GM21381 (cell line): ENCODE measurements around the gene GATA6.

ENCODE experiments used
- ATAC-seq: cut with Tn5 transposase; IDR thresholded peaks from one replicate; pipeline ENCODE4 v1.9.1; 2021; ENCODE audit warnings: mild to moderate bottlenecking, moderate library complexity; ENCODE audit not compliant: unreplicated experiment

GATA6 gene

GRCh38 chr18:22233266-22233665 lies 63.9 kb downstream of the GATA6 start:
- ATAC-seq, result no peak

GRCh38 chr18:22238036-22238435 lies 68.6 kb downstream of the GATA6 start:
- ATAC-seq, result no peak

GRCh38 chr18:22238681-22239080 lies 69.3 kb downstream of the GATA6 start:
- ATAC-seq, result no peak

- ATAC-seq, result no peak
Measured at GRCh38 chr18:22241921-22242361, 72.6 kb downstream of the GATA6 start.

GRCh38 chr18:22243513-22243912 lies 74.1 kb downstream of the GATA6 start:
- ATAC-seq, result no peak

- no peak for ATAC-seq
Measured at GRCh38 chr18:22250026-22250425, 80.6 kb downstream of the GATA6 start.

GRCh38 chr18:22250591-22250996 lies 81.2 kb downstream of the GATA6 start:
- no peak for ATAC-seq
